ENCODE data around the gene CSF1. TPM values are rescaled to one million over a fixed set of nuclear protein-coding genes. Genes with fewer than 3 reads are reported as not detected.
"Not testable (repeated sequence)": the region's sequence is repeated elsewhere in the genome, so short reads cannot be mapped to it uniquely, and the experiment has no call there.

The CSF1 gene
- total RNA-seq, 1 donor from 2014 or later, result 252 TPM

- H3K27me3 Mint-ChIP-seq (ENCODE audit: low read depth), result no peaks in the 10 kb centered on the region
- no peaks in the 10 kb centered on the region for H3K9me3 Mint-ChIP-seq
- H3K4me1 Mint-ChIP-seq (ENCODE audit: low read depth), result peaks cover 73% of the 10 kb centered on the region
- peak overlapping the region; percentile 96 for H3K27ac Mint-ChIP-seq
- peak overlapping the region; percentile 92 for H3K4me3 Mint-ChIP-seq (ENCODE audit: low read depth)
- no peak for DNase-seq (ENCODE audit: low spot score)
- peaks cover 54% of the 10 kb centered on the region for H3K36me3 Mint-ChIP-seq (ENCODE audit: low read depth)
- intact Hi-C loops (cut with micrococcal nuclease), result loop anchor here (1.0 to 2.0 kb wide), 4 partner anchors 21 to 134 kb away; partner anchors contain the start of gene AHCYL1
Measured at GRCh38 chr1:109910963-109911798, 532 bp downstream of the CSF1 start.

DNA sequence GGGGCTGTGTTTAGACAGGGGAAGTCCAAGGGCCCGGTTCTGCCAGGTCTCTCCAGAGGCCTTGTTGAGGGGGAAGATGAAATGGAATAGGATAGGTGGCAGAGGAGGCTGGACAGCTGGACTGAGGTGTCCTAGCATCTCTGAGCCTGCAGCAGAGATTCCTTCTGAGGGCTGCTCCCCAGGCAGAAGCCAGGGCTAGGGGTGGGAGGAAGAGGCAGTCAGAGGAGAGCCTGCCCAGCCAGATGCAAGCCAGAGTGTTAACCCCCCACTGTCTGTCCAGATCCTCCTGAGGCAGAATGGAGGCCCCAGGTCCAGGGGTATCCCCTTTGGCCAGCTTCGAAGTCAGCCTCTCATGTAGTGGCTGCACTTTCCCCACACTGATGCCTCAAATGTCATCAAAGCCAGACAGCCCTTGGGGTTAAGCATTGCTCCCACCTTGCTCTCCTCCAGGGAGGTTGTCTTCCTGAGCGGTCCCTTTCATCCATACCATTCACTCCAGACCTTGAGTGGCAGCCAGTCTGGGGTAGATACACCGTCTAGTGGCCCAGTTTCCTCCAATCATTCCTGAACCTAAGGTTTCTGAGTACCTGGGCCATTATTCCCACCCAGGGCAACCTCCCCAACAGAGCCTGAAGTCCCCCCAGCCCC, 1.7 kb downstream of the CSF1 start:
- intact Hi-C loops (cut with micrococcal nuclease), result no loop called here
- H3K27ac Mint-ChIP-seq, result peak overlapping the region; percentile 87

GRCh38 chr1:109912873-109913272, 2.2 kb downstream of the CSF1 start:
- H3K9me3 Mint-ChIP-seq, result no peaks in the 10 kb centered on the region
- H3K27me3 Mint-ChIP-seq (ENCODE audit: low read depth), result no peaks in the 10 kb centered on the region
- peak overlapping the region; percentile 92 for H3K4me3 Mint-ChIP-seq (ENCODE audit: low read depth)
- H3K27ac Mint-ChIP-seq, result peak overlapping the region; percentile 87
- intact Hi-C loops (cut with micrococcal nuclease), result no loop called here
- H3K36me3 Mint-ChIP-seq (ENCODE audit: low read depth), result peaks cover 71% of the 10 kb centered on the region
- no peak for DNase-seq (ENCODE audit: low spot score)
- H3K4me1 Mint-ChIP-seq (ENCODE audit: low read depth), result peaks cover 65% of the 10 kb centered on the region

More for the DNA sequence above, 1.7 kb downstream of the CSF1 start:
- Mint-ChIP-seq H3K27me3 (ENCODE audit: low read depth) (no peaks in the 10 kb centered on the region), H3K36me3 (ENCODE audit: low read depth) (peaks cover 66% of the 10 kb centered on the region), H3K4me3 (ENCODE audit: low read depth) (peak overlapping the region; percentile 92), H3K4me1 (ENCODE audit: low read depth) (peaks cover 67% of the 10 kb centered on the region), H3K9me3 (no peaks in the 10 kb centered on the region)
- DNase-seq (ENCODE audit: low spot score), result no peak

DNA sequence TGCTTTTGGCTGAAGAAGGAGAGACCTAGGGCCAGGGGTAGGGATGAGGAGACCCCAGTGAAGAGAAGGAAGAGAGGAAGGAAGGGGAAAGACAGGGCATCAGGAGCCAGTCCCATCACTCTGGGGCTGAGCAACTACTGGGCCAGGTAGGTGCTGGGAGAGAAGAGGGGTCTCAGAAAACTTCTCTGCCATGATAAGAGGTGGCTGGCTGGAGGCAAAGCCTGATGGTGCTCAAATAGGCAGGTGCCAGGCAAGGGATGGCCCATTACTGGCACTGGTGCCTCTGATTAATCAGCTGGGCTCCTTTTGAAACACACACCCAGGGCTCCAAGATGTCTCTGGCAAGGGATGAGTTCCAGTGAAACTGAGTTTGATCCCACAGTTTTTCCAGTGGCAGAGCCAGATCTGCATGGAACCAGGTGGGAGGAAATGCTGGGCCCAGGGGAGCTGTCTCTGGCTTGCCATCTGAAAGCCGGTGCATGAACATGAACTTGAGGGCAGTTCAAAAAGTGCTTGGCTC, 2.8 kb downstream of the CSF1 start:
- Mint-ChIP-seq H3K4me3 (ENCODE audit: low read depth) (peak overlapping the region; percentile 92), H3K27me3 (ENCODE audit: low read depth) (no peaks in the 10 kb centered on the region), H3K9me3 (no peaks in the 10 kb centered on the region), H3K4me1 (ENCODE audit: low read depth) (peaks cover 65% of the 10 kb centered on the region), H3K36me3 (ENCODE audit: low read depth) (peaks cover 77% of the 10 kb centered on the region), H3K27ac (peak overlapping the region; percentile 87)
- no peak for DNase-seq (ENCODE audit: low spot score)
- intact Hi-C loops (cut with micrococcal nuclease), result no loop called here

DNA sequence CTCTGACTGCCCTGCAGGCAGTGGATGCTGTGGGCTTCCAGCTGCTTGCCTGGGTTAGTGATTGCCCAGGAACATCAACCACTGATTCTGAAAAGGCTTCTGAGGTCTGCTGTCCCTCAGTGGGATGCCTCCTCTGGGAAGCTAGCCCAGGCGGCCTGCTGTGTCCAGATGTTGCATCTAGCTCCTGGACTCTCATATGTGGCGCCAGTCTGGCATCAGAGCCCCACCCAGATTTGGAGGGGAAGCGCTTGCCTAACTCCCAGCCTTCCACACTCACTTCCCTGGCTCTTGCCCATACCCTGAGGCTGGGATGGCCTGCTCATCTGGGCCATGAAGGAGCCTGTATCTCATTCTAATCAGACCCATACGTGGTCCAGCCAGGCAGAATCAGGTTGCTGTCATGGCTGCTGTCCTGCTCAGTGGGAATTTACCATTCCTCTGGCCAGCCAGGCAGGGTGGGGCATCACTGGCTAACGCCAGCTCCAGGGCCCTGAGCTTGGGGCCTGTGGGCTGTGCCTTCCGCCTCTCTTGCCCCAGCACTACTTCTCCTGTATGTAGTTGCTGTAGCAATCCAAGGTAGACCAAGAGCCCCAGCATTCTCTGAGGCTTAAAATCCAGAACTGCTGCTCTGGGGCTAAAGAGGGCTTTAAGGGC, 4.1 kb downstream of the CSF1 start:
- H3K27me3 Mint-ChIP-seq (ENCODE audit: low read depth), result no peaks in the 10 kb centered on the region
- H3K27ac Mint-ChIP-seq, result no peak overlapping the region
- no peak for DNase-seq (ENCODE audit: low spot score)
- H3K4me1 Mint-ChIP-seq (ENCODE audit: low read depth), result peaks cover 58% of the 10 kb centered on the region
- H3K36me3 Mint-ChIP-seq (ENCODE audit: low read depth), result peaks cover 86% of the 10 kb centered on the region
- H3K9me3 Mint-ChIP-seq, result no peaks in the 10 kb centered on the region
- peak overlapping the region; percentile 48 for H3K4me3 Mint-ChIP-seq (ENCODE audit: low read depth)
- intact Hi-C loops (cut with micrococcal nuclease), result no loop called here

DNA sequence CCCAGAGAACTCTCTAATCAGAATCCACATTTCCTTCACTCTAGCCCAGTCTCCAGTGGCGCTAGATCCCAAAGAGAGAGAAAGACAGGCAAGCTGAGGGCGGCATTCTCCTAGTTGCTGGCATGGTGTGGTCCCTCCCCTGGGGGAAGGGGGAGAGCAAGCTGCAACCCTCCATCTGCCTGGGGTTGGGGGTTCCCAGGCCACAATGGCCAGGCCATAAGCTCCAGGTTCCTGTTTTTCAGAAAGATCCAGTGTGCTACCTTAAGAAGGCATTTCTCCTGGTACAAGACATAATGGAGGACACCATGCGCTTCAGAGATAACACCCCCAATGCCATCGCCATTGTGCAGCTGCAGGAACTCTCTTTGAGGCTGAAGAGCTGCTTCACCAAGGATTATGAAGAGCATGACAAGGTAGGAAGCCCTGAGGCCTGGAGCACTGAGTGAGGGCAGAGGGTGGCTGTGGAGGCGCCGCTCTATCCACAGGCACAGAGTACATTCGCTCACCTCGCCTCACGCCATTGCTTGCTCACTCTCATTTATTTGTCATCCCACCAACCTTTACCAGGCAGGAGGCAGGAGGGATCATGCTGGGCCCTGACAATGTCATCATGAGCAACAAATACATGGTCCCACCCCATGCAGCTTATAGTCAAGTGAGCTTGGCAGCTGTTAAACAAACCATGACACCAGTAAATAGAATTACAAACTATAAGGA, 6.6 kb downstream of the CSF1 start:
- Mint-ChIP-seq H3K27me3 (ENCODE audit: low read depth) (no peaks in the 10 kb centered on the region), H3K9me3 (no peaks in the 10 kb centered on the region), H3K27ac (peak overlapping the region; percentile 56), H3K4me3 (ENCODE audit: low read depth) (no peak overlapping the region), H3K4me1 (ENCODE audit: low read depth) (peaks cover 51% of the 10 kb centered on the region), H3K36me3 (ENCODE audit: low read depth) (peaks cover 90% of the 10 kb centered on the region)
- DNase-seq (ENCODE audit: low spot score), result no peak
- intact Hi-C loops (cut with micrococcal nuclease), result no loop called here

DNA sequence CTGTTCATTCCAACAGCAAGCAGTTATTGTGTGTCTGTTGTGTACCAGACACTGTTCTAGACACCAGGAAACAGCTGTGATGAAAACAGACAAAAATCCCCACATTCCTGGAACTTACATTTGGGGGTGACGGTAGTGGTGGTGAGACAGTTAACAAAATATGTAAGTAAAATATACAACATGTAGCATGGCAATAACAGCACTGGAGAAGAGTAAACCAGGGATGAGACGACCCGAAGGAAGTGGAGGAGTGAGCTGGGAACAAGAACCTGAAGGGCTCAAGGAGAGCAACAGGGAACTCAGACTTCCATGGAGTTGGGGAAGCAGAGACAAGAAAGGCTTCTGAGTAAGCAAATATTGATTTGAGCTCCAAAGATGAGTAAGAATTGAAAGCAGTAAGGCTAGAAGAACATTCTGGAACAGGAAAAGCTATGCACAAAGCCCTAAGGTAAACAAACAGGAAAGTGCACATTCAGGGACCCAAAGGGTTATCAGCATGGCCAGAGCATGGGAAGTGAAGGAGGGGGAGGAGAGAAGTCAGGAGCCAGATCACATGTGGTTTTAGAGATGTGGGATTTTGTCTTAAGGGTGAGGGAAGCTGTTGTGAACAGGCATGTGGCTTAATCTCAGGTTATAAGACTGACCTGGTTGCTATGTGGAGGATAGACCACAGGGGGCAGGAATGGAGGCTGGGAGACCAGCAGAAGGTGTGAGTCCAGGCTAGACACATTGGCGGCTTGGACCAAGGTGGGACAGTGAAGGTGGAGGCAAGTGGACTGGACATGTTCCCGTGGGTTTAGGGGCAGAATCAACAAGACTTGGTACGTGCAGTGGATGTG, 7.3 kb downstream of the CSF1 start:
- Mint-ChIP-seq H3K4me1 (ENCODE audit: low read depth) (peaks cover 46% of the 10 kb centered on the region), H3K36me3 (ENCODE audit: low read depth) (peaks cover 89% of the 10 kb centered on the region), H3K27me3 (ENCODE audit: low read depth) (no peaks in the 10 kb centered on the region), H3K9me3 (no peaks in the 10 kb centered on the region), H3K27ac (peak overlapping the region; percentile 56), H3K4me3 (ENCODE audit: low read depth) (no peak overlapping the region)
- intact Hi-C loops (cut with micrococcal nuclease), result no loop called here
- DNase-seq (ENCODE audit: low spot score), result no peak

GRCh38 chr1:109918671-109919070, 8.0 kb downstream of the CSF1 start:
- H3K27me3 Mint-ChIP-seq (ENCODE audit: low read depth), result no peaks in the 10 kb centered on the region
- H3K9me3 Mint-ChIP-seq, result no peaks in the 10 kb centered on the region
- H3K36me3 Mint-ChIP-seq (ENCODE audit: low read depth), result peaks cover 89% of the 10 kb centered on the region
- peaks cover 39% of the 10 kb centered on the region for H3K4me1 Mint-ChIP-seq (ENCODE audit: low read depth)
- intact Hi-C loops (cut with micrococcal nuclease), result no loop called here
- peak overlapping the region; percentile 56 for H3K27ac Mint-ChIP-seq
- H3K4me3 Mint-ChIP-seq (ENCODE audit: low read depth), result no peak overlapping the region
- no peak for DNase-seq (ENCODE audit: low spot score)

DNA sequence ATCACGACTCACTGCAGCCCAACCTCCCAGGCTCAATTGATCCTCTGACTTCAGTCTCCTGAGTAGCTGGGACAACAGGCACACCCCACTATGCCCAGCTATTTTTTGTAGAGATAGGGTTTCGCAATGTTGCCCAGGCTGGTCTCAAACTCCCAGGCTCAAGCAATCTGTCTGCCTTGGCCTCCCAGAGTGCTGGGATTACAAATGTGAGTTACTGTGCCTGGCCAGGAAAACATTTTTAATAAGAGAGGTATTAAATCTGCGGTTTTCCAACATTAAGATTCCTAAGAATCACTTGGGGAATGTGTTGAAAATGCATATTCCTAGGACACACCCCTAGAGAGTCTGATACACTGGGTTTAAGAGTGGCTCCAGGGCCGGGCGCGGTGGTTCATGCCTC, 8.7 kb downstream of the CSF1 start:
- DNase-seq (ENCODE audit: low spot score), result no peak
- Mint-ChIP-seq H3K4me1 (ENCODE audit: low read depth) (peaks cover 33% of the 10 kb centered on the region), H3K36me3 (ENCODE audit: low read depth) (peaks cover 89% of the 10 kb centered on the region), H3K27ac (no peak overlapping the region), H3K4me3 (ENCODE audit: low read depth) (no peak overlapping the region), H3K27me3 (ENCODE audit: low read depth) (no peaks in the 10 kb centered on the region), H3K9me3 (no peaks in the 10 kb centered on the region)
- intact Hi-C loops (cut with micrococcal nuclease), result no loop called here

DNA sequence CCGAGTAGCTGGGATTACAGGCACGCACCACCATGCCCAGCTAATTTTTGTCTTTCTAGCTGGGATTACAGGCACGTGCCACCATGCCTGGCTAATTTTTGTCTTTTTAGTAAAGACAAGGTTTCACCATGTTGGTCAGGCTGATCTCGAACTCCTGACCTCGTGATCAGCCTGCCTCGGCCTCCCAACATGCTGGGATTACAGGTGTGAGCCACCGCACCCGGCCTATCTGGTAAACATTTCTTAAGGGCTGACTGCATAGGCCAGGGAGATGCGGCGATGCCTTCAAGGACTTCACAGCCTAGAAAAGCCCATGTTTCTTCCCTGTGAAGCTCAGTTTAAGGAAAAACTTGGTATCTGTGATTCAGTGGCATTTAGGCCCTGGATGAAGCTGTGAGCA, 9.7 kb downstream of the CSF1 start:
- H3K27me3 Mint-ChIP-seq (ENCODE audit: low read depth); H3K27ac Mint-ChIP-seq; DNase-seq (ENCODE audit: low spot score); H3K4me3 Mint-ChIP-seq (ENCODE audit: low read depth); H3K9me3 Mint-ChIP-seq; intact Hi-C loops (cut with micrococcal nuclease): not testable (repeated sequence)
- H3K4me1 Mint-ChIP-seq (ENCODE audit: low read depth), result peaks cover 29% of the 10 kb centered on the region
- peaks cover 92% of the 10 kb centered on the region for H3K36me3 Mint-ChIP-seq (ENCODE audit: low read depth)

DNA sequence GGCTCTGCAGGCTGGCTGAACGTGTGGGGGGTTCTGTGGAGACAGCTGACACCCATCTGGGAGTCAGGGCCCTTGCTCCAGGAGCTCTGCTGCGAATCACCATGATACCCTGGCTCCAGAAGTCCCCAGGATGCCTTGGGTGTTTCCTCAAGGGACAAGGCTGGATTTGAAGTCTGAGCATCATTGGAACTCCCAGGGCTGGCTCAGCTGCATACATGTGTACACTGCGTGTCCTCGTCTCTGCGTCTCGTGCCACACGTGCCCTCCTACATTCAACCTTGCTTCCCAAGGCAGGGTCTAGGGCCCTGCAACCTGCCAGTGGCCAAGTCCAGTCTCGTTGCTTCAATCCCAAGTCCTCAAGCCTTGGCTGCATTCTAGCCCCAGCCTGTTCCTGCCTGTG, 11.7 kb downstream of the CSF1 start:
- intact Hi-C loops (cut with micrococcal nuclease), result no loop called here
- no peaks in the 10 kb centered on the region for H3K9me3 Mint-ChIP-seq
- DNase-seq (ENCODE audit: low spot score), result no peak
- no peak overlapping the region for H3K27ac Mint-ChIP-seq
- H3K4me3 Mint-ChIP-seq (ENCODE audit: low read depth), result no peak overlapping the region
- H3K27me3 Mint-ChIP-seq (ENCODE audit: low read depth), result no peaks in the 10 kb centered on the region
- H3K4me1 Mint-ChIP-seq (ENCODE audit: low read depth), result peaks cover 21% of the 10 kb centered on the region
- H3K36me3 Mint-ChIP-seq (ENCODE audit: low read depth), result peaks cover 92% of the 10 kb centered on the region

All from activated T-helper 2 cell treated with anti-CD3 and anti-CD28 coated beads, Interferon-gamma antibody, Interleukin-2, Interleukin-4, amounts not matched to agents 10 μg/mL and 5 μg/mL and 100 μg/mL, durations not matched to agents 14 hours and 24 hours and 36 hours (primary cell).